ENCODE data around the gene SUFU.

Gene SUFU

DNA sequence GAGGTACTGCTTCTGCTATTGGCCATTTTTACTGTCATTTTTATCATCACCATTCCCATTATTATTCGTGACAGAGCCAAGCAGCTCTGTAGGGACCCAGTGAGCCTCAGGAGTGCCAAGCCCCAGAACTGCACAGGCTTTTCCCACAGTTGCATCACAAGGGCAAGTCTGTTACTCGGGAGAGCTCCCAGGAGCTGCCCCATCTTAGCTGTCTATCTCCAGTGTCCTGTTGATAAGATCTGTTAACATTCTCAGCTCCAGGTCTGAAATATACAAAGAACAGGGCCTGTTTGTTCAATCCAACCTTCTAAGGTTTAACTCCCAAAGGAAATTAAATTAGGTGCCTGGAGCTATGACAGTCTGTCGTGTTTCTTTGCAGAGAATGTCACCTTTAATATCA, 120.3 kb downstream of the SUFU start:
- TF ChIP-seq, protein P1, sequence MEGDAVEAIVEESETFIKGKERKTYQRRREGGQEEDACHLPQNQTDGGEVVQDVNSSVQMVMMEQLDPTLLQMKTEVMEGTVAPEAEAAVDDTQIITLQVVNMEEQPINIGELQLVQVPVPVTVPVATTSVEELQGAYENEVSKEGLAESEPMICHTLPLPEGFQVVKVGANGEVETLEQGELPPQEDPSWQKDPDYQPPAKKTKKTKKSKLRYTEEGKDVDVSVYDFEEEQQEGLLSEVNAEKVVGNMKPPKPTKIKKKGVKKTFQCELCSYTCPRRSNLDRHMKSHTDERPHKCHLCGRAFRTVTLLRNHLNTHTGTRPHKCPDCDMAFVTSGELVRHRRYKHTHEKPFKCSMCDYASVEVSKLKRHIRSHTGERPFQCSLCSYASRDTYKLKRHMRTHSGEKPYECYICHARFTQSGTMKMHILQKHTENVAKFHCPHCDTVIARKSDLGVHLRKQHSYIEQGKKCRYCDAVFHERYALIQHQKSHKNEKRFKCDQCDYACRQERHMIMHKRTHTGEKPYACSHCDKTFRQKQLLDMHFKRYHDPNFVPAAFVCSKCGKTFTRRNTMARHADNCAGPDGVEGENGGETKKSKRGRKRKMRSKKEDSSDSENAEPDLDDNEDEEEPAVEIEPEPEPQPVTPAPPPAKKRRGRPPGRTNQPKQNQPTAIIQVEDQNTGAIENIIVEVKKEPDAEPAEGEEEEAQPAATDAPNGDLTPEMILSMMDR (IDR thresholded peaks at IDR 0.05; ENCODE audit: borderline replicate concordance, insufficient read depth, low read depth, low read length) = no peak
- H3K4me3 ChIP-seq (ENCODE audit: low read depth, low read length) = no peak overlapping the region

DNA sequence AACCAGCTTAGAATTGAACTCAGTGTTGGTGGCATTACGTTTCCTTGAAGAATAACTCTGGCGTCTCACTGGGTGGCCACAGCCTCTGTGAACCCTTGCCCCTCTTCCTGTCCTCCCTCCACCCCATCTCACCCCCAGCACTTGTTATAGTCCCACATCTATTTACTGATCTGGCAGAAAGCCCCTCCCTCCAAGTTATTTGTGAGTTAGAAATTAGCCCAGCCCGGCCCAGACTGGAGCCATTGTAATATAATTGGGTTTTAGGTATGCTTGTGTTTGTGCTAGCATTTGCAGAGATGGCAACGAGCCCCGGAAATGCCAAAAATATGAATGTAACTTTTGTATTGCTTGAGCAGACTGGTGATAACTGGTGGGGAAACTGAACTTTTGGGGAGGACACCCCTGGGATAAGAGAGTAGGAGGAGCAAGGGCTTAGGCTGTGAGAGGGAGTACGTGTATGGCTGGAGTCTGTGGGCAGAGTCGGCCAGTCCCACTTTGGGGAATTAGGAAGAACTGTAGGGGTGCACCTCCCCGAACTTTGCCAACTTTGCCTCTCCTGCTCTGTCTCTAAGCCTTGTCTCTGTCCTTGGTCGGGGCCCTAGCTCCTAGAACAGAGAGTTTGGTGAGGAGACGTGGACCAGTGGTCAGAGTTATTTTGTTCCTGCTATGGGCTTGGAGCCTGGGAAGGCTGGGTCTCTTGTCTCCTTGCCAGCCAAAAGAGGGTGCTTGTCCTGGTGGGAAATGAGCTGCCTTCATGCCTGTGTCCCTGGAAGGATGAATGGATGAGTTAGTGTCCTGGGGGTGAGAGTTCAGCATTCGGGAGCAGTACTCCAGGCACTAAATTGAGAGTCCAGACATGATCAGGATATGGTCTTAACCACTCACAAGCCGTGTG, 121.2 kb downstream of the SUFU start:
- H3K4me3 ChIP-seq (ENCODE audit: low read depth, low read length) = no peak overlapping the region
- TF ChIP-seq, protein P1 (IDR thresholded peaks at IDR 0.05; ENCODE audit: borderline replicate concordance, insufficient read depth, low read depth, low read length) = no peak

DNA sequence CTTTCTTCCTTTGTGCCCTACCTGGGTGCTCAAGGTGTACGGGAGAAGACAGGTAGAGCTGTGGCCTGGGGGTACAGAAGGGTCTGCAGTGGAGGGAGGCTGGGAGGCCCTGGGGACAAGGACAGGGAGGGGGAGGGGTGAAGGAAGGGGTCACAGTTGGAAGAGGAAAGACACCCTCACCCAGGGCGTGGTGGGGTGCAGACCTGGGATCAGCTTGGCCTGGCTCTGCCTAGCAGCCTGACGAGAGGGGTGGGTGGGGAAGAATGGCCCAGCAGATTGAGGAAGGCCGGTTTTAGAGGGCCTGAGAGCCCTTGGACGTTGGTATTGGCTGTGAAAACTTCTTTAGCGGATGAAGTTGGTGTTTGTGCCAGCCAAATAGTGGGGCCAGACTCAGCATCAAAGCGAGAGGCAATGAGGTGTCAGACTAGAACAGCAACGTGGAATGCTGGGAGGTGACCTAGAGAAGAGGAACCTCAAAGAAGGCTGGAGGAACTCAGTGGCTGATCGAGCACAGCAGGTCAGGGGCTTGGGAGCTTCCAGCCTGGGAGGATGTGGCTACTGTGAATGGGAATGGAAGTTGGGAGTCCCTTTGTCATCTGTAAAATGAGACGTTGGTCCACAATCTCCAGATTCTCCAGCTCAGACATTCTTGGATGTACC, 122.4 kb downstream of the SUFU start:
- no peak overlapping the region for H3K4me3 ChIP-seq (ENCODE audit: low read depth, low read length)
- TF ChIP-seq, protein P1 (IDR thresholded peaks at IDR 0.05; ENCODE audit: borderline replicate concordance, insufficient read depth, low read depth, low read length) = no peak

DNA sequence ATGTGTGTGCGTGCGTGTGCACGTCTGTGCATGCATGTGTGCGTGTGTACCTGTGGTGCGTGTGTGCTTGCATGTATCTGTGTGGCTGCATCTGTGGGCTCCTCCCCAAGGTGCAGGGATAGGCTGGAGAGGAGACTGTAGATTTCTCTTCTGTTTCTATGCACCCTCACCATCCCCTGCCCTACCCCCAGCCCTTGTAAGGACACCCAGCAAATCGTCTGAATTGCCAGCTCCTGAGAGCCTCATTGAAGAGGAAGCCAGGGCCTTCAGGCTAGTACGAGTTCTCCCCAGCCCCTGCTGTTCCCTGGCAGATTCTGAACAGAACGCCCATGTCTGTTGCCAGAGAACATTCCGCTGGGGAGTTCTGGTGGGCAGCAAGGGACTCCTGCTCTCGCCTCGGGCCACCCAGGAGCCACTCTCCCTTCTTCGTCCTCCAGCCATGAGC, 123.5 kb downstream of the SUFU start:
- H3K4me3 ChIP-seq (ENCODE audit: low read depth, low read length) = no peak overlapping the region
- TF ChIP-seq, protein P1 (IDR thresholded peaks at IDR 0.05; ENCODE audit: borderline replicate concordance, insufficient read depth, low read depth, low read length) = no peak

DNA sequence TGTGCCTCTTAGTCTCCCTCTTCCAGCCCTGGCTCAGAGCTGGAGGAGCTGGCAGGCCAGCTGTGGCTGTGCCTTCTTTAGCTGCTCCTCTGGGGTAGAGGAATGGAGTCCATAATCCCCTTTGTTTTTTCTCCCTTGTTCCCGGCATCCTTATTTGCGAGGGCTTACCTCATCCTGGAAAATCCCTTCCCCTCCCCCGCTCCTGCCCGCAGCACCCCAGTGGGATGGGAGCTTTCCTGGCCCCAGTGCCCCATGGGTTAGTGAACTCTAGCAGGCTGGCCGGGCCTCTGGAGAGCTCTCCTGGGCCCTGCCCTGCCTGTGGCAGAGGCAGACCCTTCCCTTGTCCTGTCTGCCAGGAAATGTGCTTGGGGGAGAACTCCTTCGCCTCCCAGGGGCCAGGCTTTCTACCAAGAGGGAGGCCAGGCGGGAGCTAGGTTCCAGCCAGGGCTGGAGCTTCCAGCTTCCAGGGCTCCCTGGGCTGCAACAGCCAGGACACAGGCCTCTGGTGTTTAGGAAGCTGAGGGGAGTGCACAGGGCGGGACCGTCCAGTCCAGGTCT, 124.0 kb downstream of the SUFU start:
- TF ChIP-seq, protein P1 (IDR thresholded peaks at IDR 0.05; ENCODE audit: borderline replicate concordance, insufficient read depth, low read depth, low read length) = no peak
- no peak overlapping the region for H3K4me3 ChIP-seq (ENCODE audit: low read depth, low read length)

DNA sequence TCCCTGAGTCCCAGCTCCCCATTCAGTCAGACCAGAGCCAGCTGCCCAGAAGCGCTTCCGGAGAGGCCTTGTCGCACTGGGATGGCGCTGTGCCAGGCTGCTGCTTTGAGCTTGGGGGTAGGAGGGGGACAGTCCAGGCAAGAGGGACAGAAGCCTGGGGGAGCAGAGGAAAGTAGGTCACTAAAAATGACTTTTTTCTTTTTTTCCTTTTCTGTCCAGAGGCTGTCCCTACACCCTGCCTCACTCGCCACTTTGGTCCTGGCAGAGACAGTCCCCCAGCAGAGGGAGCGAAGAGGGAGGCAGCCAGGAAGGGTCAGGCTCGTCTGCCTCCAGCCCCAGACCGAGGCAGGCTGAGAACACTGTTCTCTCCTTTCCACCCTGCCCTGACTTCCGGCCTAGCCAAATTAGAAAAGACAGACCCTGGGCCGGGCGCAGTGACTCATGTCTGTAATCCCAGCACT, 124.7 kb downstream of the SUFU start:
- TF ChIP-seq, protein P1 (IDR thresholded peaks at IDR 0.05; ENCODE audit: borderline replicate concordance, insufficient read depth, low read depth, low read length) = no peak
- no peak overlapping the region for H3K4me3 ChIP-seq (ENCODE audit: low read depth, low read length)
